ENCODE data around the gene RAB11A. TPM values are rescaled to one million over a fixed set of nuclear protein-coding genes. Genes with fewer than 3 reads are reported as not detected.
A peak's percentile ranks its signal among the peaks of the same experiment; 100 is the strongest.

RAB11A gene
- total RNA-seq, 2 experiments from 2014 or later = 139 to 183 TPM

DNA sequence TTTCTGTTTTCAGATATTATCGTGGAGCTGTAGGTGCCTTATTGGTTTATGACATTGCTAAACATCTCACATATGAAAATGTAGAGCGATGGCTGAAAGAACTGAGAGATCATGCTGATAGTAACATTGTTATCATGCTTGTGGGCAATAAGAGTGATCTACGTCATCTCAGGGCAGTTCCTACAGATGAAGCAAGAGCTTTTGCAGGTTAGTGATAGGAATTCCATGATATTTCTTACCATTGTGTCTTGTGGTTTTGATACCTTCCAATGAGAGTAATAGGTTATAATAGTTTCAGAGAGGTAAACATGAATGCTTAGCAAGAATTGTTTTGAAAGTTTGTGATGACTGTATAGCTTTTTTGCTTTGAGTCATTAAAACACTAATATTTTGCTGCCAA is 8.5 kb downstream of the RAB11A start:
- DNase-seq (no peak), ATAC-seq (no peak)
- Mint-ChIP-seq H3K27ac (no peak overlapping the region), H3K4me1 (peaks cover 30% of the 10 kb centered on the region), H3K4me3 (no peak overlapping the region), H3K27me3 (no peaks in the 10 kb centered on the region), H3K36me3 (peaks cover 38% of the 10 kb centered on the region), H3K9me3 (ENCODE audit: low read depth) (no peaks in the 10 kb centered on the region)
- CTCF ChIA-PET = interaction anchor here (1.0 kb wide), 1 partner anchor 9 kb away, joined by 3 read pairs; the partner anchor contains the start of gene RAB11A

GRCh38 chr15:65881766-65882434 is 12.6 kb downstream of the RAB11A start:
- Mint-ChIP-seq H3K36me3 (peaks cover 55% of the 10 kb centered on the region), H3K9me3 (ENCODE audit: low read depth) (no peaks in the 10 kb centered on the region), H3K4me3 (peak overlapping the region; percentile 6), H3K27ac (peak overlapping the region; percentile 61), H3K27me3 (no peaks in the 10 kb centered on the region), H3K4me1 (peaks cover 51% of the 10 kb centered on the region)
- ATAC-seq (peak; percentile 39), DNase-seq (no peak)
- CTCF ChIA-PET = interaction anchor here (0.6 to 1.6 kb wide), 4 partner anchors 12 to 67 kb away, joined by 3 to 10 read pairs (median 6); partner anchors contain the start of gene RAB11A

DNA sequence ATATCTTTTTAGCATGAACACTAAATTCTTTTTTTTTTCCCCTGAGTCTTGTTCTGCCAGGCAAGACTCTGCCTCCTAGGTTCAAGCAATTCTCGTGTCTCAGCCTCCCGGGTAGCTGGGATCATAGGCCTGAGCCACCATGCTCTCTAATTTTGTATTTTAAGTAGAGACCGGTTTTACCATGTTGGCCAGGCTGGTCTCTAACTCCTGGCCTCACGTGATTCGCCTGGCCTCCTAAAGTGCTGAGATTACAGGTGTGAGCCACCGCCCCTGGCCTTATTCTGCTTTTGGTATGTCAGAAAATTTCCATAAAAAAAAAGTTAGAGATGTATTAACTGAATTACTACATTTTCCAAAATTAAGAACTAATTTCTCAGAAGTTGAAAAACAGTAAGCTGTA is 14.3 kb downstream of the RAB11A start:
- Mint-ChIP-seq H3K27me3 (no peaks in the 10 kb centered on the region), H3K4me1 (peaks cover 62% of the 10 kb centered on the region), H3K36me3 (peaks cover 61% of the 10 kb centered on the region), H3K9me3 (ENCODE audit: low read depth) (no peaks in the 10 kb centered on the region), H3K27ac (no peak overlapping the region), H3K4me3 (no peak overlapping the region)
- DNase-seq (no peak), ATAC-seq (no peak)
- CTCF ChIA-PET = no interaction called here

DNA sequence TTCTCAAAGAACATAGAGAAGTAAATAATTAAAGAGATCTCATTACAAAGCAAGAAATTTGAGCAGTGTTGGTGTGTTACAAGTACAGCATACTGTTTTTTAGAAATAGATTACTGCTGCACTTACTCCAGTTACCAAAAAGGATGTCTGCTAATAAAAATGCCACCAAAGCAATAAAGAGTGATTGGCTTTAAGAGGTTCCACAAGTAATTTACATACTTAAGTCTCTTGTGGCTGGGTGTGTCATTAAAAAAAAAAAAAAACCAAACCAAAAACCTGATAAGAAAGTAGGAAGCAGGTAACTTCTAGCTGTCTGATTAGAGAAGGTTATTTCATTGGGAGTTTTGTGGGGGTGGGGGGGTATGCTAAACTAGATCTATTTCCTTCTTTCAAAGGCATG is 15.2 kb downstream of the RAB11A start:
- no peak for ATAC-seq
- Mint-ChIP-seq H3K36me3 (peaks cover 64% of the 10 kb centered on the region), H3K9me3 (ENCODE audit: low read depth) (no peaks in the 10 kb centered on the region), H3K27me3 (no peaks in the 10 kb centered on the region), H3K4me1 (peaks cover 71% of the 10 kb centered on the region), H3K27ac (peak overlapping the region; percentile 28), H3K4me3 (no peak overlapping the region)
- no peak for DNase-seq
- CTCF ChIA-PET = interaction anchor here (0.6 kb wide), 1 partner anchor 81 kb away, joined by 3 read pairs; no protein-coding TSS in a partner anchor

- CTCF ChIA-PET = no interaction called here
- H3K27me3 Mint-ChIP-seq = no peaks in the 10 kb centered on the region
- H3K4me1 Mint-ChIP-seq = peaks cover 75% of the 10 kb centered on the region
- ATAC-seq (no peak), DNase-seq (no peak)
- H3K9me3 Mint-ChIP-seq (ENCODE audit: low read depth) = no peaks in the 10 kb centered on the region
- H3K36me3 Mint-ChIP-seq = peaks cover 61% of the 10 kb centered on the region
- H3K27ac Mint-ChIP-seq = peak overlapping the region; percentile 3
- H3K4me3 Mint-ChIP-seq = no peak overlapping the region
Measured at GRCh38 chr15:65885668-65886218, 16.5 kb downstream of the RAB11A start.

DNA sequence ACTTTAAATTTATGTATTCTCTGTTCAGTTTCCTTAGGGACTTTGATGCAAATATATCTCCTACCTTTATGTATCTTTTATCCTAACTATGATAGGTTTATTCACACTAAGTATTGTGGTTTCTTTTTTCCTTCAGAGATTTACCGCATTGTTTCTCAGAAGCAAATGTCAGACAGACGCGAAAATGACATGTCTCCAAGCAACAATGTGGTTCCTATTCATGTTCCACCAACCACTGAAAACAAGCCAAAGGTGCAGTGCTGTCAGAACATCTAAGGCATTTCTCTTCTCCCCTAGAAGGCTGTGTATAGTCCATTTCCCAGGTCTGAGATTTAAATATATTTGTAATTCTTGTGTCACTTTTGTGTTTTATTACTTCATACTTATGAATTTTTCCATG is 18.3 kb downstream of the RAB11A start:
- Mint-ChIP-seq H3K4me1 (peaks cover 64% of the 10 kb centered on the region), H3K27me3 (no peaks in the 10 kb centered on the region), H3K4me3 (peak overlapping the region; percentile 8), H3K36me3 (peaks cover 62% of the 10 kb centered on the region), H3K9me3 (ENCODE audit: low read depth) (no peaks in the 10 kb centered on the region), H3K27ac (peak overlapping the region; percentile 79)
- peak; percentile 91 for ATAC-seq
- CTCF ChIA-PET = interaction anchor here (1.2 to 1.5 kb wide), 2 partner anchors 18 to 25 kb away, joined by 3 to 4 read pairs; partner anchors contain the start of gene RAB11A
- peak; percentile 79 for DNase-seq

GRCh38 chr15:65888981-65889380 is 19.7 kb downstream of the RAB11A start:
- no peaks in the 10 kb centered on the region for H3K27me3 Mint-ChIP-seq
- CTCF ChIA-PET = no interaction called here
- H3K9me3 Mint-ChIP-seq (ENCODE audit: low read depth) = no peaks in the 10 kb centered on the region
- H3K36me3 Mint-ChIP-seq = peaks cover 56% of the 10 kb centered on the region
- H3K4me1 Mint-ChIP-seq = peaks cover 54% of the 10 kb centered on the region
- DNase-seq (no peak), ATAC-seq (peak; percentile 49)
- H3K4me3 Mint-ChIP-seq = no peak overlapping the region
- peak overlapping the region; percentile 28 for H3K27ac Mint-ChIP-seq

DNA sequence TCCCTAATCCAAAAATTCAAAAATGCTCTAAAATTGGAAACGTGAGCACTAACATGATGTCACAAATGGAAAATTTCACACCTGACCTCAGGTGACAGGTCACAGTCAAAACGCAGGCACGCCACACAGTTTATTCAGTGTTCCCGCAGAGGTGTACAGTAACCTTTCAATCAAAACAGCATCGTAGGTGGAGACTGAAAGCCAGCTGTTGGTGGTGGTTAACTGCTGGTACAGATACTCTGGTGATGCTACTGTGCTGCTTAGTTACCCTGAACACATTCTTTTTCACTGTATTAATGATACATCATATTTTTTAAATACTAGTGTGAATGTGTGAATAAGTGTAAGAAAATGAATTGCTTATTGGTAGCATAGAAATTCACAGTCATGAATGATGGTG is 23.8 kb downstream of the RAB11A start:
- H3K27me3 Mint-ChIP-seq = no peaks in the 10 kb centered on the region
- H3K9me3 Mint-ChIP-seq (ENCODE audit: low read depth) = no peaks in the 10 kb centered on the region
- CTCF ChIA-PET = no interaction called here
- H3K27ac Mint-ChIP-seq = no peak overlapping the region
- H3K4me1 Mint-ChIP-seq = peaks cover 23% of the 10 kb centered on the region
- ATAC-seq (no peak), DNase-seq (no peak)
- H3K36me3 Mint-ChIP-seq = peaks cover 38% of the 10 kb centered on the region
- no peak overlapping the region for H3K4me3 Mint-ChIP-seq

- H3K4me1 Mint-ChIP-seq = peaks cover 2% of the 10 kb centered on the region
- ATAC-seq (no peak), DNase-seq (no peak)
- peaks cover 28% of the 10 kb centered on the region for H3K36me3 Mint-ChIP-seq
- no peak overlapping the region for H3K4me3 Mint-ChIP-seq
- H3K27ac Mint-ChIP-seq = no peak overlapping the region
- no peaks in the 10 kb centered on the region for H3K27me3 Mint-ChIP-seq
- no peaks in the 10 kb centered on the region for H3K9me3 Mint-ChIP-seq (ENCODE audit: low read depth)
- CTCF ChIA-PET = no interaction called here
Measured at GRCh38 chr15:65896236-65896635, 26.9 kb downstream of the RAB11A start.

DNA sequence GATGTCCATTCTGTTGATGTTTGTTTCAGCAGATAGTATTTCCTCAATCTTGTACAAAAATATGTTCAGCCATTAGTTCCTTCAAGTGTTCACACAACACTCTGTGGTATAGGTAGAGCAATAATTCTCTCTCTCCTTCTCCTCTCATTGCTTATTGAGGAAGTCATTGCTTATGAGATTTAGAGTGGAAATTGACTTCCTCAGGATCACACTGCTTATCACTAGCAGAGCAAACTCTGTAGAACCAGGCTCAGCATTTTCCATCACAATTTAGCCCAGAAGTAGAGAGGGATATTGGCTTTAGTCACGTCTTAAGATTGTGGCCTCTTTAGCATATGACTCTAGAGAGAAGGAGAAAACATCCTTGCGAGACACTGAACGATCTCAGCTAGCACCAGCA is 31.2 kb downstream of the RAB11A start:
- Mint-ChIP-seq H3K9me3 (ENCODE audit: low read depth) (no peaks in the 10 kb centered on the region), H3K27ac (no peak overlapping the region), H3K27me3 (no peaks in the 10 kb centered on the region), H3K4me3 (no peak overlapping the region), H3K36me3 (peaks cover 20% of the 10 kb centered on the region), H3K4me1 (peaks cover 16% of the 10 kb centered on the region)
- ATAC-seq (no peak), DNase-seq (no peak)
- CTCF ChIA-PET = no interaction called here

DNA sequence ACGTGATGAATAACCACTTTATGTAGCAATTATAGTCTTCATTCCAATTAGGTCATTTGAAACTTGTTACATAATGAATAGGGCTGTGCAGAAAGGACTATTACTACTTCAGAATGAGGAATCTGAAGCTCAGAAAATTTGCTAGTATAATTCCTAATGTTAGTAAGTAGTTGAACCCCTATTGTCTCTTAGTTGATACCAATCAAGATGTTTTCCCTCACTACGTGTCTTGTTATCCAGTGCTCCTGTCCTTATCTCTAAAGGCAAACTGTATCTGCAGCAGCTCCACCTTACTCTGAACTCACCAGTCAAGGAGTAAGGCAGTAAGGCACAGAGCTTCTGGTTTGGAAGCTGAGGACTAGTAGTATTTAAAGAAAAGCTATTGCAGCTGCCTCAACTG is 32.0 kb downstream of the RAB11A start:
- Mint-ChIP-seq H3K4me3 (no peak overlapping the region), H3K27ac (no peak overlapping the region), H3K4me1 (peaks cover 16% of the 10 kb centered on the region), H3K9me3 (ENCODE audit: low read depth) (no peaks in the 10 kb centered on the region), H3K36me3 (peaks cover 20% of the 10 kb centered on the region), H3K27me3 (no peaks in the 10 kb centered on the region)
- CTCF ChIA-PET = interaction anchor here (1.4 kb wide), 1 partner anchor 31 kb away, joined by 4 read pairs; the partner anchor contains the start of gene RAB11A
- DNase-seq = no peak
- ATAC-seq = no peak

DNA sequence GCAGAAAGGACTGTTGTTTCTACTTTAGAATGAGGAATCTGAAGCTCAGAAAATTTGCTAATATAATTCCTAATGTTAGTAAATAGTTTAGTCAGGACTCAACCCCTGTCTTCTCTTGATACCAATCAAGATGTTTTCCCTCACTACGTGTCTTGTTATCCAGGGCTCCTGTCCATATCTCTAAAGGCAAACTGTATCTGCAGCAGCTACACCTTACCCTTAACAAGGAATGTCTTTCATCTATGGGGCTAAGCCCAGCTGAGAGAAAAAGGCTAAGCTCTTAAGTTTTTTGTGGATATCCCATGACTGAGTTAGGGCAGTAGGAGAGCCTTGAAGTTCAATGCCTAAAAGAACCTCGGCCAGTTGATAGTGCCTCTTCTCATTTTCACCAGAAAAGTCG is 32.5 kb downstream of the RAB11A start:
- no peak for ATAC-seq
- Mint-ChIP-seq H3K9me3 (ENCODE audit: low read depth) (no peaks in the 10 kb centered on the region), H3K36me3 (peaks cover 20% of the 10 kb centered on the region), H3K27ac (no peak overlapping the region), H3K4me3 (no peak overlapping the region), H3K27me3 (no peaks in the 10 kb centered on the region), H3K4me1 (peaks cover 16% of the 10 kb centered on the region)
- CTCF ChIA-PET = interaction anchor here (0.6 to 1.4 kb wide), 2 partner anchors 32 to 86 kb away, joined by 3 to 4 read pairs; partner anchors contain the start of gene RAB11A
- no peak for DNase-seq

GRCh38 chr15:65902373-65902772 is 33.1 kb downstream of the RAB11A start:
- ATAC-seq = peak; percentile 53
- H3K27ac Mint-ChIP-seq = no peak overlapping the region
- CTCF ChIA-PET = interaction anchor here (0.6 to 1.4 kb wide), 2 partner anchors 32 to 86 kb away, joined by 3 to 4 read pairs; partner anchors contain the start of gene RAB11A

More at GRCh38 chr15:65902373-65902772, 33.1 kb downstream of the RAB11A start:
- DNase-seq = no peak
- no peaks in the 10 kb centered on the region for H3K27me3 Mint-ChIP-seq
- H3K4me1 Mint-ChIP-seq = peaks cover 16% of the 10 kb centered on the region
- H3K4me3 Mint-ChIP-seq = no peak overlapping the region
- no peaks in the 10 kb centered on the region for H3K9me3 Mint-ChIP-seq (ENCODE audit: low read depth)
- peaks cover 22% of the 10 kb centered on the region for H3K36me3 Mint-ChIP-seq
